Naive thymus-derived CD8-positive, alpha-beta T cell (primary cell): ENCODE data around the gene MNX1. TPM values are rescaled to one million over a fixed set of nuclear protein-coding genes. Genes with fewer than 3 reads are reported as not detected.
A peak's percentile ranks its signal among the peaks of the same experiment; 100 is the strongest.

Experiments used
- ATAC-seq, 2 donors: fragments of 150-1000 bp; cut with Tn5 transposase in 1 of 2; sonication (Bioruptor Pico), chemical (Tn5 transposase) in 1 of 2; 1 replicate in 1 of 2; 2 replicates in 1 of 2; pipeline ENCODE4 v1.10.0; 2021; ENCODE audit warnings: mild to moderate bottlenecking in 2 of 2, moderate library complexity in 2 of 2
- POLR2A ChIA-PET: fragments of 350-600 bp; sonication (Branson Sonifier 250); formaldehyde crosslinking; loops from one replicate; lab custom pipeline; 2021; ENCODE audit warnings: antibody characterized with exemption; lab: Charles Lee
- DNase-seq, 10 donors: peaks; one replicate each; pipeline versions ENCODE4 v3.0.0 to v3.0.0-alpha.2; 2020 to 2022
- H3K27ac Mint-ChIP-seq, 10 donors: one replicate each; pipeline ENCODE4 v1.8.0; 2020 to 2022; ENCODE audit warnings: mild to moderate bottlenecking in 10 of 10, mixed read lengths in 10 of 10, moderate library complexity in 4 of 10, inconsistent platforms in 1 of 10
- H3K27me3 Mint-ChIP-seq, 5 donors: one replicate each; pipeline ENCODE4 v1.8.0; 2021 to 2022; ENCODE audit warnings: mixed read lengths in 5 of 5
- H3K36me3 Mint-ChIP-seq, 3 donors: one replicate each; pipeline ENCODE4 v1.8.0; 2020 to 2022; ENCODE audit warnings: mixed read lengths in 3 of 3, mild to moderate bottlenecking in 2 of 3, inconsistent platforms in 1 of 3
- H3K4me1 Mint-ChIP-seq, 4 donors: one replicate each; pipeline ENCODE4 v1.8.0; 2021 to 2022; ENCODE audit warnings: mixed read lengths in 4 of 4
- H3K4me3 Mint-ChIP-seq, 10 donors: one replicate each; pipeline ENCODE4 v1.8.0; 2020 to 2022; ENCODE audit warnings: mild to moderate bottlenecking in 10 of 10, mixed read lengths in 10 of 10, moderate library complexity in 6 of 10, inconsistent platforms in 1 of 10
- H3K9me3 Mint-ChIP-seq, 9 donors: one replicate each; pipeline ENCODE4 v1.8.0; 2020 to 2022; ENCODE audit warnings: mixed read lengths in 9 of 9, mild to moderate bottlenecking in 3 of 9, inconsistent platforms in 1 of 9, moderate library complexity in 1 of 9
- polyA plus RNA-seq, 3 donors: library from polyadenylated mRNA; unstranded; fragments of 300-500 nt; fragmentation: Illumina TruSeq; gene quantifications; one replicate each; pipeline ENCODE4 v1.2.3, GENCODE V29; 2021
- total RNA-seq, 8 experiments: library from RNA in 2 of 8; stranded (reverse) in 2 of 8; gene quantifications; one replicate each; pipeline ENCODE4 v1.2.3 and lab custom pipeline; 2021 to 2026

MNX1 gene
- total and polyA plus RNA-seq, 5 experiments from 2014 or later = not detected

DNA sequence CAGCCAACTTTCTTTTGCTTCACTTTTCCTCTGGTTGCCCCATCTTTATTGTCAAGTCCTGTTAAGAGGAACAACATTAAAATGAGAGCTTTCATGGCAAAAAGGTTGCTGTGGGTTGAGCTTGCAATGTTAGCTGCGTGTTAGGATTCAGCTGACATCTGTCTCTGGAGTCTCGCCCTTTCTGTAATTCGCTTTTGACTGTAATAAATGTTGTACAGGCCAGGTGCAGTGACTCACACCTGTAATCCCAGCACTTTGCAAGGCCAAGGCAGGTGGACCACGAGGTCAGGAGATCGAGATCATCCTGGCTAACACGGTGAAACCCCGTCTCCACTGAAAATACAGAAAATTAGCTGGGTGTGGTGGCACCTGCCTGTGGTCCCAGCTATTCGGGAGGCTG is 24.1 kb downstream of the MNX1 start:
- H3K27ac Mint-ChIP-seq = no peak overlapping the region
- no peak overlapping the region for H3K4me3 Mint-ChIP-seq
- peaks cover 0 to 4% (median 0%) of the 10 kb centered on the region in 5 donors for H3K27me3 Mint-ChIP-seq
- H3K4me1 Mint-ChIP-seq = no peaks in the 10 kb centered on the region
- peaks cover 0 to 2% (median 0%) of the 10 kb centered on the region in 9 donors for H3K9me3 Mint-ChIP-seq
- H3K36me3 Mint-ChIP-seq = peaks cover 0 to 4% (median 2%) of the 10 kb centered on the region in 3 donors
- POLR2A ChIA-PET = no interaction called here
- ATAC-seq = no peak
- no peak for DNase-seq

DNA sequence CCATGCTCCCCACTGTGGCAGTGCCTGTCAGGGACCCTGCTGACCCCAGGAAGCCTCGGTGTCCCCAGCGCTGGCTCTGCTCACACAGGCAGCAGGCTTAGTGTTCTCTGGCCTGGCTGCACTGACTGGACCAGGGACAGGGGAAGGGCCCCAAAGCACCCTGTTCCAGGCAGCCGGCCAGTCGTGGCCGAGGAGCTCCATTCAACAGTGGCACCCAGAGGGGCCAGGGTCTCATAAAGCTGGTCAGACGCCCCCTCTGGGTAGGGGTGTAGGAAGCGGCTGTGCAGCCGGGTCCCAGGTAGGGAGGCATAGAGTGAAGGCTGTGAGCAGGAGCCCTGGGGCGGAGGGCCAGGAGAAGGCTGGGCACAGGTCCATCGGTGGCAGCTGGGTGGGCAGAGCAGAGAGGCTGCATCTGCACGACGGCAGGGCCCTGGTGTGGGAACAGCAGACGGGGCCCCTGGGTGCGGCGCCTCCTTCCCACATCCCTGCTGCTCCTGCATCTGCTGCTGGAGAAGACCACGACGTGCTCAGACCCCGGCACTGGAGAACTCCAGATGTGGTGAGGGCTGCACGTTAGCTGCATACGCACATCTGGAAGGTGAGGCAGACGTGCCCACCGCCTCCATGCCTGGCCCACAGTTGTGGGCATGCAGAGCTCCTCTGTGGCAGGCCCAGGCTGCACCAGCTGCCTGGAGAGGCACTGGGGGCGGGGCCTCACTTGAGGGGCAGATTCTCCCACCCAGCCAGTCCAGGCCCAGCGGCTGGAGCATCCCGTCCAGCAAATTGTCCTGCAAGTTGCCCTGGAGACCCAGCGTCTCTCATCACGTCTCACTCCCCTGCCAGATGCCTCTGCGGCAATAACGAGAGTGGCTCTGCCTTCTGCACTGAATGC is 25.1 kb downstream of the MNX1 start:
- no peaks in the 10 kb centered on the region for H3K4me1 Mint-ChIP-seq
- H3K9me3 Mint-ChIP-seq = peaks cover 0 to 2% (median 0%) of the 10 kb centered on the region in 9 donors
- H3K36me3 Mint-ChIP-seq = peaks cover 0 to 8% (median 2%) of the 10 kb centered on the region in 3 donors
- ATAC-seq = no peak
- peaks cover 0 to 4% (median 0%) of the 10 kb centered on the region in 5 donors for H3K27me3 Mint-ChIP-seq
- DNase-seq = no peak
- POLR2A ChIA-PET = no interaction called here
- H3K27ac Mint-ChIP-seq = no peak overlapping the region
- no peak overlapping the region for H3K4me3 Mint-ChIP-seq

DNA sequence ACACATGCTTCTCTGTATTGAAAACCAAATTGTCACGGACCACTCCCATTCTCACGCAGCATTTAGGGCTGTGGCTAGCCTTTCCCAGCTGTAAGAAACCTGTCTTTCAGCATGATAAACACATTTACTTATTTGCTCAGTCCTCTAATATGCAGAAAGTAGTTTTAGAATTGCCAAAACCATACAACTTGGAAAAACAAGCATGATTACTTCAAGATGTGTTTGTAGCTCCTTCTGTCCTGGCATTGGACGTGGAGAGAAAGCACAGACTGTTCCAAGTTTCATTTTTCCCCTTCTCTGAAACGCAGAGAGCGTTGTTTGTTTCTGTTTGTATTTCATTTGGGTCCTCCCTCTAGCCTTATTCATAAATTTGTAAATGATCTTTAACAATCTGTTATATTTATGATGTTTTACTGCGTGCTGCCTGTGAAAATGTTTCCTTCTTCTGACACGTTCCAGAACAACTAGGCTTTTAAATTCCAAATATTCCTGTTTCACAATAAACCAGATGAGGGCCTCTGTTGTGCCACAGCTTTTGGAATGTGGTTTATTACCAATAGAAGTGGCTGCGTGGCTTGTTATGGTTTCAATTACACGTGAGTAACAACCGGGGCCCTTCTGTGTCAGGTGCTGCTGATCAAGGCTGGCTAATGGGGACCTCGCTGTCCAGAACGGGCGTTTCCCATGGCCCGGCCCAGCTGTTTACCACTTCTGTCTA is 26.1 kb downstream of the MNX1 start:
- ATAC-seq (no peak), DNase-seq (no peak)
- Mint-ChIP-seq H3K4me1 (no peaks in the 10 kb centered on the region), H3K4me3 (no peak overlapping the region), H3K9me3 (peaks cover 0 to 8% (median 6%) of the 10 kb centered on the region in 9 donors), H3K27ac (no peak overlapping the region), H3K27me3 (peaks cover 0 to 4% (median 0%) of the 10 kb centered on the region in 5 donors), H3K36me3 (peaks cover 6 to 13% (median 7%) of the 10 kb centered on the region in 3 donors)
- POLR2A ChIA-PET = no interaction called here

DNA sequence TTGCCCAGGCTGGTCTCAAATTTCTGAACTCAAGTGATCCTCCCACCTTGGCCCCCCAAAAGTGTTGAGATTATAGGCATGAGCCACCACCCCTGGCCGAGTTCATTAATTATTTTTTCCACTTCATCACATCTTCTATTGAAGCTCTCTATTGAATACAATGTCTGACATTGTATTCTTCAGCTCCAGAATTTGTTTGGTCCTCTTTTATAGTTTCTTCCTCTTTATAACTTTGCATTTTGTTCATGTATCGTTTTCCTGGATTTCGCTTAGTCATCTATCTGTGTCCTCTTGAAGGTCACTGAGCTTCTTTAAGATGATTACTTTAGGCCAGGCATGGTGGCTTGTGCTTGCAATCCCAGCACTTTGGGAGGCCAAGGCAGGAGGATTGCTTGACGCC is 30.8 kb downstream of the MNX1 start:
- DNase-seq (no peak), ATAC-seq (no peak)
- no peak overlapping the region for H3K4me3 Mint-ChIP-seq
- POLR2A ChIA-PET = no interaction called here
- H3K27me3 Mint-ChIP-seq = no peaks in the 10 kb centered on the region
- peaks cover 0 to 1% (median 0%) of the 10 kb centered on the region in 4 donors for H3K4me1 Mint-ChIP-seq
- H3K9me3 Mint-ChIP-seq = peaks cover 0 to 19% (median 11%) of the 10 kb centered on the region in 9 donors
- no peak overlapping the region for H3K27ac Mint-ChIP-seq
- H3K36me3 Mint-ChIP-seq = peaks cover 11 to 29% (median 17%) of the 10 kb centered on the region in 3 donors

DNA sequence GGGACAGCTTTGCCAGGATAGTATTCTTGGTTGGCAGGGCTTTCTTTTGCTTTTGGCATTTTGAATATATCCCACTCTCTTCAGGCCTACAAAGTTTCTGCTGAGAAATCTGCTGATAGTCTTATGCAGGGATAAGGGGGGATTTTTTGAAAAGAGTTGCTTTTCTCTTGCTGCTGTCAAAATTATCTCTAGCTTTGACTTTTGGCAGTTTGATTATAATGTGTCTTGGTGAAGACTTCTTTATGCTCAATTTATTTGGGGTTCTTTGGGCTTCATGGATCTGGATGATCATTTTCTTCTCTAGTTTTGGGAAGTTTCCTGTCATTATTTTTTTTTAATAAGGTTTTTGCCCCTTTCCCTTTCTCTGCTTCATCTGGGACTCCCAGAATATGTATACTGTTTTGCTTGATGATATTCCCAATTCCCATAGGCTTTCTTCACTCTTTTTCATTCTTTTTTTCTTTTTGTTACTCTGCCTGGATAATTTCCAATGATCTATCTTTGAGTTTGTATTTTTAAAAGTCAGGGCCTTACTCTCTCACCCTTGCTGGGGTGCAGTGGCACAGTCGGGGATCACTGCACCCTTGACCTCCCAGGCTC is 31.4 kb downstream of the MNX1 start:
- H3K27me3 Mint-ChIP-seq = no peaks in the 10 kb centered on the region
- POLR2A ChIA-PET = no interaction called here
- H3K4me3 Mint-ChIP-seq = no peak overlapping the region
- peaks cover 0 to 19% (median 11%) of the 10 kb centered on the region in 9 donors for H3K9me3 Mint-ChIP-seq
- H3K27ac Mint-ChIP-seq = no peak overlapping the region
- H3K4me1 Mint-ChIP-seq = peaks cover 0 to 1% (median 0%) of the 10 kb centered on the region in 4 donors
- no peak for ATAC-seq
- no peak for DNase-seq
- peaks cover 11 to 29% (median 17%) of the 10 kb centered on the region in 3 donors for H3K36me3 Mint-ChIP-seq

DNA sequence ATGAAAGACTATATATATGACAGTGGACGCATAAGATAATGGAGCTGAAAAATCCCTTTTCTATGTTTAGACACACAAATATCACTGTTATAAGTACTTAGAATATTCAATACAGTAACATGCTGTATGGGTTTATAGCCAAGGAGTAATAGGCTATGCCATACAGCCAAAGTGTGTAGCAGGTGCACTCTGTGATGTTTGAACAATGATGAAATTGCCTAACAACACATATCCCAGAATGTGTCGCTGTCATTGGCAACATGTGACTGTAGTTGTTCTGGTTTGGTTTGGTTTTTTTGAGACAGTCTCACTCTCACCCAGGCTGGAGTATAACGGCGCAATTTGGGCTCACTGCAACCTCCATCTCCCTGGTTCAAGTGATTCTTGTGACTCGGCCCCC is 34.8 kb downstream of the MNX1 start:
- POLR2A ChIA-PET = no interaction called here
- Mint-ChIP-seq H3K27ac (no peak overlapping the region), H3K4me1 (peaks cover 0 to 1% (median 0%) of the 10 kb centered on the region in 4 donors), H3K27me3 (no peaks in the 10 kb centered on the region), H3K36me3 (peaks cover 11 to 32% (median 25%) of the 10 kb centered on the region in 3 donors), H3K9me3 (peaks cover 0 to 16% (median 11%) of the 10 kb centered on the region in 9 donors), H3K4me3 (no peak overlapping the region)
- no peak for DNase-seq
- ATAC-seq = no peak

DNA sequence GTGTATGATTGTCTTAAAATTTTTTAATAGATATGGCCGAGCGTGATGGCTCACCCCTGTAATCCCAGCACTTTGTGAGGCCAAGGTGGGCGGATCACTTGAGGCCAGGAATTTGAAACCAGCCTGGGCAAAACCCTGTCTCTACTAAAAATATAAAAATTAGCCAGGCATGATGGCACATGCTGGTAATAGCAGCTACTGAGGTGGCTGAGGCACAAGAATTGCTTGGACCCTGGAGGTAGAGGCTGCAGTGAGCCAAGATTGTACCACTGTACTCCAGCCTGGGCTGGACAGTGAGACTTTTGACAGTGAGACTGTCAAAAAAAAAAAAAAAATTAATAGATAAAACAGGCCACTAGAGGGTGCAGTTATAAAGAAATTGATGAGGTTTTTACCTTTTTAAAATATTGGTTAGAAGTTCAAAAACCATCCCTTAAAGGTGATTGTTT is 40.5 kb downstream of the MNX1 start:
- no peak overlapping the region for H3K4me3 Mint-ChIP-seq
- peaks cover 0 to 62% (median 6%) of the 10 kb centered on the region in 3 donors for H3K36me3 Mint-ChIP-seq
- ATAC-seq = no peak
- H3K27ac Mint-ChIP-seq = no peak overlapping the region
- peaks cover 0 to 2% (median 0%) of the 10 kb centered on the region in 4 donors for H3K4me1 Mint-ChIP-seq
- H3K9me3 Mint-ChIP-seq = no peaks in the 10 kb centered on the region
- peak in 3 of 10 donors; percentile 15 to 19 (median 15) for DNase-seq
- H3K27me3 Mint-ChIP-seq = no peaks in the 10 kb centered on the region
- POLR2A ChIA-PET = interaction anchor here (0.7 kb wide), 1 partner anchor 20 kb away, joined by 3 read pairs; no protein-coding TSS in a partner anchor

DNA sequence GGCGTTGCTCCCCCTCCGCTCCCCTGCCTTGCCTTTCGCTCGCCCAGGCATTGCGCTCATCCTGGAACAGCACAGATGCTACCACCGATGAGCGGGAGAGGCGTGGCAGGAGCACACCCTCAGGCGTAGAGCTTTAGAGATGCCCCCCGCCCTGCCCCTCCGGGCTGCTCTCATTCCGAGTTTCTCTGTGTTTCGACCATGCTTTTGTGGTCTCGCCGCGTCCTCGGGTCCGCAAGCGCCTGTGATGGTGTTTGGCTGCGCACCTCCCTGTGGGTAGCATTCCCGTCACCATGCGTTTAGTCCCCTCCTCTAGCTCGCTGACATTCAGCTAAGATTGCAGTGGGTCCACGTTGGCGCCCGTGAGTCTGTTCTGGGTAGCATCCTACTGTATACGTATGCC is 42.3 kb downstream of the MNX1 start:
- ATAC-seq (no peak), DNase-seq (no peak)
- Mint-ChIP-seq H3K4me1 (peaks cover 0 to 2% (median 0%) of the 10 kb centered on the region in 4 donors), H3K36me3 (peaks cover 0 to 80% (median 11%) of the 10 kb centered on the region in 3 donors), H3K4me3 (no peak overlapping the region), H3K9me3 (no peaks in the 10 kb centered on the region), H3K27me3 (no peaks in the 10 kb centered on the region), H3K27ac (no peak overlapping the region)
- POLR2A ChIA-PET = no interaction called here

DNA sequence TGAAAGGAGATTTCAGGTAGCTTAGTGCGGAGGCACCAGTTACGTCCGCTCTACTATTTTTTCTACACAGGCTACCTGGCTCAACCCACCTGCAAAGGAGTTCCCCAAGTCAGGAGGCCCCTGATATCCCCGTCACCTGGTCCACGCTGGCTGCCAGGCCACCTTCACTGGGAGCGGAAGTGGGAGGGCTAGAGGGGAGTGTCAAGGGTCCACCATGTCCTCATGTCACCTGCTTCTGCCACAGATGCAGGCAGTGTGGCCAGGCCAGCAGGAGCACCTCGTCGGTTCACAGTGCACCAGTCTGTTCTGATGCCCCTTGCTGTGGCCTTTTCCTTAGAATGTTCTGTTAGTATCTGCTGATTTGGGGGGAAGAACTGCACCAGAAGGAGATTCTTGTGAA is 44.1 kb downstream of the MNX1 start:
- POLR2A ChIA-PET = no interaction called here
- H3K27me3 Mint-ChIP-seq = no peaks in the 10 kb centered on the region
- H3K36me3 Mint-ChIP-seq = peaks cover 0 to 90% (median 13%) of the 10 kb centered on the region in 3 donors
- no peak overlapping the region for H3K27ac Mint-ChIP-seq
- no peak for DNase-seq
- no peaks in the 10 kb centered on the region for H3K9me3 Mint-ChIP-seq
- no peak for ATAC-seq
- no peak overlapping the region for H3K4me3 Mint-ChIP-seq
- peaks cover 0 to 4% (median 0%) of the 10 kb centered on the region in 4 donors for H3K4me1 Mint-ChIP-seq

DNA sequence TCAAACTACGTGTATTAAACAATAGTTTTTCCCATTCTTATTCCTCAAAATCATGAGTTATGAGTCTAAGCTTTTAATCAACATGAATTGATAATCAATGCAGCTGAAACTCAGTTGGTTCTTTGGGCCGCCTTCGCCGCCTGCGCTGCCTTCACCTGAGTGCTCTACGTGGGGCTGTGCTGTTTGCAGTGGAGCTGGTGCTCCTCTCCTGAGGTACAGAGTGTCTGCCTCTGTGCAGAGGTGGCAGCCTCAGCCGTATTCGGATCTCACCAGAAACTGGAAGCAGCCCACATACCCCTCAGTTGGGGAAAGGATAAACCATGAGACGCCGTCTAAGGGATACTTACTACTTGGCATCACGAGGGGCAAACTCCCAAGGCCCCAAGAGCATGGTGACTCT is 45.5 kb downstream of the MNX1 start:
- no peak for ATAC-seq
- DNase-seq = no peak
- POLR2A ChIA-PET = no interaction called here
- H3K27ac Mint-ChIP-seq = peak overlapping the region in 1 of 10 donors; percentile 15
- no peak overlapping the region for H3K4me3 Mint-ChIP-seq
- peaks cover 0 to 8% (median 4%) of the 10 kb centered on the region in 4 donors for H3K4me1 Mint-ChIP-seq
- H3K27me3 Mint-ChIP-seq = no peaks in the 10 kb centered on the region
- H3K9me3 Mint-ChIP-seq = no peaks in the 10 kb centered on the region
- peaks cover 0 to 96% (median 13%) of the 10 kb centered on the region in 3 donors for H3K36me3 Mint-ChIP-seq

DNA sequence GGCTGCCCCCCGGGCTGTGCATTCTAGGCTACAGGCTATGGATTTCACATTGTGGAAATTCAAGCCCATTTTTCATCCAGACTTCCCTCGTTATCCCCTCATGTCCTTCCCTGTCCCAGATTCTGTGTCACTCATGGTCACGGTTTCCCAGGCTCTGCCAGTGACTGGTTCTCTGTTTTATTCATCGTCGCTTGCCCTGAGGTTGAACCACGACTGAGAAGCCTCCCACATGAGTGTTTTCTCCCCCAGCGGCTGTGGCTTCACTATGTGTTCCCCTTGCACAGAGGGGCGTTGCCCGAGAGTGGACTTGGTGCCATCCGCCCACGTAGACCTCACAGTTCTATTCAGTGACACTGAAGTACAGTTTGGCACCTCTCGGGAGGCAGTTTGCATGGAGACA is 47.0 kb downstream of the MNX1 start:
- H3K9me3 Mint-ChIP-seq = no peaks in the 10 kb centered on the region
- no peaks in the 10 kb centered on the region for H3K27me3 Mint-ChIP-seq
- ATAC-seq (no peak), DNase-seq (no peak)
- peaks cover 0 to 99% (median 15%) of the 10 kb centered on the region in 3 donors for H3K36me3 Mint-ChIP-seq
- H3K4me3 Mint-ChIP-seq = no peak overlapping the region
- H3K27ac Mint-ChIP-seq = peak overlapping the region in 1 of 10 donors; percentile 70
- POLR2A ChIA-PET = no interaction called here
- peaks cover 0 to 8% (median 4%) of the 10 kb centered on the region in 4 donors for H3K4me1 Mint-ChIP-seq

DNA sequence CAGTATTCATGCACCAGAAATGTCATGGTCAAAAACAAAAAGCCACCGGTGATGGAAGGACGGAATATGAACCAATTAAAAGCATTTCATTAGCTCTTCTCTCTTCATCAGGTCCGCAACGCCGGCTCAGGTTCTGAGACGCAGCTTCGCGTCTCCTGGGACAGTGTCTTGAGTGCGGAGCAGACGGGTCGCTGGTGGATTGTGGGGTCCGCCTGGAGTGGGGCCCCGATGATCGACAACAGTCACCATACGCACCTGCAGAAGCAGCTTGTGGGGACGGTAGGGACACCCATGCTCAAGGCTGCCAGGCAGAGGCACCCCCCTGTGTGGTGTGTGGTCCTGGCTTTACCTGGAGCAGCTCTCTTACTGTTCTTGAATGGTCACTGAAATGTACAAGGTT is 47.6 kb downstream of the MNX1 start:
- DNase-seq (no peak), ATAC-seq (no peak)
- Mint-ChIP-seq H3K4me3 (peak overlapping the region in 1 of 10 donors; percentile 4), H3K9me3 (no peaks in the 10 kb centered on the region), H3K4me1 (peaks cover 0 to 8% (median 3%) of the 10 kb centered on the region in 4 donors), H3K36me3 (peaks cover 0 to 99% (median 15%) of the 10 kb centered on the region in 3 donors), H3K27ac (no peak overlapping the region), H3K27me3 (no peaks in the 10 kb centered on the region)
- POLR2A ChIA-PET = no interaction called here
